Measurements from ENCODE around the gene STX1B. TPM values are rescaled to one million over a fixed set of nuclear protein-coding genes. Genes with fewer than 3 reads are reported as not detected.

The STX1B gene
- total RNA-seq, 4 donors from 2014 or later, result 0.13 to 0.36 TPM; not detected in 2

DNA sequence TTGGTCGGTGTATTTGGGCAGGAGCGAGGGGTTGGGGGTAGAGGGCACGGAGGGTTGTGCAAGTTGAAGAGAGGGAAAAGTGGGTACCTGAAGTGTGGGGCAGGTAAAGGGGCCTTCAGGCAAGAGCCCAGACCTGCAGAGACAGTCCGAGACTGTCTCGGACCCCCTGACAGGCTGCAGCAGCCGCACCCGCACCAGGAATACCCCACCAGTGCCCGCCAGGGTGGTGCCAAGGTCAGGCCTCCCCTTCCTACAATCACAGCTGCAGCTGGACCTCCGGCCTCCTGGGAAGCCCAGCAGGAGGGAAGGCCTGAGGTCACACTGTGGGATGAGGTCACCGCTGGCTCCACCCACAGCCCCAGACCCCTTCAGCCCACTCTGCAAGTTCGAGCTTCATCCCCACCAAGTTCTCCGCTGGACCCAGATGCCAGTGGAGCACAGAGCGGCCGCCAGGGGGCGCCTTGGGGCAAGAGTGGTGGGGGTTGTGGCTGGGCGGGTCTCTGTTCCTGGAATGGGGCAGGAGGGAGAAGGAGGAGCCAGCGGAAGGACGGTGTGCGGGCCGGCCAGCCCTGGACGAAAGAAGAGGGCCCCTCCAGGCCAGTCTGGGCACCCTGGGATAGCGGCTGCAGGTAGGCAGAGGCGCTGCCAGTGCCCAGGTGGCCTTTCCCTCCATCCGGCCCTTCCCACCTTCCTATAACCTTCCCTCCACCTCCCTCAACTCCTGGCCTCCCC lies 25.6 kb downstream of the STX1B start, which contains the start of gene HSD3B7:
HSD3B7 (plus strand) TSS at position 539 of the 732 bp plus-strand sequence. CDS start 452 bp downstream, outside the sequence.
- in situ Hi-C loops (cut with MboI; ENCODE audit: low sequenced_read_pairs in 4 of 4) (loop anchor here in 3 of 4 donors (10.0 to 25.0 kb wide), 5 partner anchors 102 to 877 kb away; partner anchors contain the start of genes ZNF267 (in 3 of the 3), ZNF843 (in 2 of the 3), COX6A2 (in 1 of the 3) and PRSS36 (in 1 of the 3)), intact Hi-C loops (cut with DNase I; ENCODE audit: low total_unique reads) (loop anchor here (1.0 to 10.0 kb wide), 6 partner anchors 87 to 884 kb away; partner anchors contain the start of genes VKORC1, ZNF646, ZNF668 and ZNF843)
- peak; percentile 81 to 87 for ATAC-seq
- H3K27me3 ChIP-seq, result no peaks in the 10 kb centered on the region
- peak within 1 kb of the TSS; percentile 69 to 86 (median 78) for H3K27ac ChIP-seq
- H3K4me3 ChIP-seq, result peak within 1 kb of the TSS; percentile 50 to 66 (median 55)
- TF ChIP-seq, protein P1, sequence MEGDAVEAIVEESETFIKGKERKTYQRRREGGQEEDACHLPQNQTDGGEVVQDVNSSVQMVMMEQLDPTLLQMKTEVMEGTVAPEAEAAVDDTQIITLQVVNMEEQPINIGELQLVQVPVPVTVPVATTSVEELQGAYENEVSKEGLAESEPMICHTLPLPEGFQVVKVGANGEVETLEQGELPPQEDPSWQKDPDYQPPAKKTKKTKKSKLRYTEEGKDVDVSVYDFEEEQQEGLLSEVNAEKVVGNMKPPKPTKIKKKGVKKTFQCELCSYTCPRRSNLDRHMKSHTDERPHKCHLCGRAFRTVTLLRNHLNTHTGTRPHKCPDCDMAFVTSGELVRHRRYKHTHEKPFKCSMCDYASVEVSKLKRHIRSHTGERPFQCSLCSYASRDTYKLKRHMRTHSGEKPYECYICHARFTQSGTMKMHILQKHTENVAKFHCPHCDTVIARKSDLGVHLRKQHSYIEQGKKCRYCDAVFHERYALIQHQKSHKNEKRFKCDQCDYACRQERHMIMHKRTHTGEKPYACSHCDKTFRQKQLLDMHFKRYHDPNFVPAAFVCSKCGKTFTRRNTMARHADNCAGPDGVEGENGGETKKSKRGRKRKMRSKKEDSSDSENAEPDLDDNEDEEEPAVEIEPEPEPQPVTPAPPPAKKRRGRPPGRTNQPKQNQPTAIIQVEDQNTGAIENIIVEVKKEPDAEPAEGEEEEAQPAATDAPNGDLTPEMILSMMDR (IDR thresholded peaks at IDR 0.05 in 4 of 5, conservative IDR thresholded peaks at IDR 0.05 in 1 of 5), result peak; percentile 85 to 98 (median 96)
- no peak for TF ChIP-seq POLR2A (IDR thresholded peaks at IDR 0.05)
- no peaks in the 10 kb centered on the region for H3K9me3 ChIP-seq
- peak; percentile 75 to 85 for DNase-seq
- H3K36me3 ChIP-seq, result peaks cover 0 to 34% of the 10 kb centered on the region in 2 donors
- H3K4me1 ChIP-seq, result peaks cover 9 to 15% of the 10 kb centered on the region in 2 donors

DNA sequence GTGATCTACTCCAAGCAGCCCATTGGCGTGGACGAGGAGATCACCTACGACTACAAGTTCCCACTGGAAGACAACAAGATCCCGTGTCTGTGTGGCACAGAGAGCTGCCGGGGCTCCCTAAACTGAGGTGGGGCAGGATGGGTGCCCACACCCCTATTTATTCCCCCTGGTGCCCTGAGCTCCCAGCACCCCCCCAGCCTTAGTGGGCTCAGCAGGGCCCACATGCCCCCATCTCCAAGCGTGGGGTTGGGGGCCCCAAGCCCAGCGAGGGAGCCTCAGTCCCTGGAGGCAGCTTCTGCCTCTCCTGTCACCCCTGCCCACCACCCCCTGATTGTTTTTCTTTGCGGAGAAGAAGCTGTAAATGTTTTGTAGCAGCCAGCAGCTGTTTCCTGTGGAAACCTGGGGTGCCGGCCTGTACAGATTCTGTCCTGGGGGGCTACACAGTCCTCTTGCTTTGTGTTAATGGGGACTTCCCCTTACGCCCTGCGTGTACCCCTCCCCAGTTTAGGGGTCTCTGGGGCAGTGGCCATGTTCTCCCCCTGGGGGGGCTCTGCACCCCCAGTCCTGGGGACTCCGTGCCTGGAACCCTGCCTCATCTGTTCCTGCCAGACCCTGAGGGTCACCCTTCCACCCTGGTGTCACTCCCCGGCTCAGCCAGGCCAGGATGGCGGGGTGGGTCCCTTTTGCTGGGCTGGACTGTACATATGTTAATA lies 26.4 kb downstream of the STX1B start:
- peaks cover 9 to 15% of the 10 kb centered on the region in 2 donors for H3K4me1 ChIP-seq
- DNase-seq (no peak), ATAC-seq (no peak)
- peaks cover 0 to 42% of the 10 kb centered on the region in 2 donors for H3K36me3 ChIP-seq
- in situ Hi-C loops (cut with MboI; ENCODE audit: low sequenced_read_pairs in 4 of 4) (loop anchor here in 3 of 4 donors (10.0 to 25.0 kb wide), 5 partner anchors 103 to 878 kb away; partner anchors contain the start of genes ZNF267 (in 3 of the 3), ZNF843 (in 2 of the 3), COX6A2 (in 1 of the 3) and PRSS36 (in 1 of the 3)), intact Hi-C loops (cut with DNase I; ENCODE audit: low total_unique reads) (loop anchor here (1.0 to 10.0 kb wide), 5 partner anchors 111 to 885 kb away; partner anchors contain the start of genes VKORC1 and ZNF843)
- no peaks in the 10 kb centered on the region for H3K9me3 ChIP-seq
- H3K27me3 ChIP-seq, result no peaks in the 10 kb centered on the region
- H3K4me3 ChIP-seq, result no peak overlapping the region
- TF ChIP-seq POLR2A (IDR thresholded peaks at IDR 0.05), result no peak
- TF ChIP-seq, protein P1 (IDR thresholded peaks at IDR 0.05 in 4 of 5, conservative IDR thresholded peaks at IDR 0.05 in 1 of 5), result no peak
- no peak overlapping the region for H3K27ac ChIP-seq

DNA sequence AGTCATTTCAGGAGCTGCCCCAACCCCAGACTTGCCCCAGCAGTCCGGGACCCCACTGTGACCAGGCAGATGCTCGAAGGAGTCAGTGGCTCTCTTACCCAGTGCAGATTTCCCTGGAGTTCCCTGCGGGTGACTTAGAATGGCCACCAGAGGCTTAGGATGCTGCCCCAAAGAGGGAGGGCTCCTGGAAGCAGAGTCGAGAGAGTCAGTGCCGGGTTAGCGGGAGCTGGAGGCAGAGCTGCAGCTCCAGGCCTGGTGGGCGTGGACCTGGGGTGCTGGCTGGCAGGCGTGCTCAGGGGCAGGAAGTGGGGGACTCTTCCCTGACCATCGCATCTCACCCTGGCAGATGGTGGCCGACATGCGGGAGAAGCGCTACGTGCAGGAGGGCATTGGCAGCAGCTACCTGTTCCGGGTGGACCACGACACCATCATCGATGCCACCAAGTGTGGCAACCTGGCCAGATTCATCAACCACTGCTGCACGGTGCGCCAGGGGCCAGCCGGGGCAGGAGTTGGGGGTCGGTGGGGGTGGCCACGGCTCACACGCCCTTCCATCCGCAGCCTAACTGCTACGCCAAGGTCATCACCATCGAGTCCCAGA lies 27.0 kb downstream of the STX1B start:
- Histone ChIP-seq H3K36me3 (peaks cover 0 to 44% of the 10 kb centered on the region in 2 donors), H3K4me1 (peaks cover 9 to 15% of the 10 kb centered on the region in 2 donors), H3K27me3 (no peaks in the 10 kb centered on the region), H3K27ac (no peak overlapping the region), H3K4me3 (no peak overlapping the region), H3K9me3 (no peaks in the 10 kb centered on the region)
- intact Hi-C loops (cut with DNase I; ENCODE audit: low total_unique reads) (loop anchor here (10.0 kb wide), 1 partner anchor 731 kb away; a partner anchor contains a TSS), in situ Hi-C loops (cut with MboI; ENCODE audit: low sequenced_read_pairs in 4 of 4) (loop anchor here in 3 of 4 donors (10.0 to 25.0 kb wide), 5 partner anchors 104 to 879 kb away; partner anchors contain the start of genes ZNF267 (in 3 of the 3), ZNF843 (in 2 of the 3), COX6A2 (in 1 of the 3) and PRSS36 (in 1 of the 3))
- TF ChIP-seq, protein P1 (IDR thresholded peaks at IDR 0.05 in 4 of 5, conservative IDR thresholded peaks at IDR 0.05 in 1 of 5), result no peak
- TF ChIP-seq POLR2A (IDR thresholded peaks at IDR 0.05), result no peak
- DNase-seq (no peak), ATAC-seq (no peak)
